A549 (cell line): Measurements from ENCODE around the gene RNPEP. TPM values are rescaled to one million over a fixed set of nuclear protein-coding genes. Genes with fewer than 3 reads are reported as not detected.

Source experiments
- ATAC-seq, 2 experiments: fragments of 200-7000 bp in 1 of 2; fragments of >200 bp in 1 of 2; cut with Nextera tagmentation in 1 of 2; cut with Tn5 transposase in 1 of 2; 3 replicates each; pipeline versions ENCODE4 v1.8.0 to v1.9.1; 2018 to 2020; ENCODE audit warnings: mild to moderate bottlenecking in 1 of 2, moderate library complexity in 1 of 2
- CTCF ChIA-PET: fragments of 300-600 bp; sonication (Branson Sonifier 250); formaldehyde crosslinking; extraction: SDS; loops from one replicate; lab custom pipeline; 2021; ENCODE audit warnings: antibody characterized with exemption, inconsistent platforms; lab: Yijun Ruan, JAX
- POLR2A ChIA-PET: fragments of 350-600 bp; formaldehyde crosslinking; extraction: SDS; loops from one replicate; lab custom pipeline; 2021; ENCODE audit warnings: antibody characterized with exemption, inconsistent platforms; lab: Yijun Ruan, JAX
- DNase-seq, 2 experiments: peaks; one replicate each; pipeline versions ENCODE4 v3.0.0 to v3.0.0-alpha.2; 2011 to 2016; ENCODE audit warnings: low read depth in 1 of 2, low spot score in 1 of 2
- FAIRE-seq: peaks from 2 replicates; lab custom pipeline; 2011; peaks lifted over from hg19 to GRCh38; lab: Jason Lieb, UNC
- H3K27ac ChIP-seq, 2 experiments: fragments of >200 bp; sonication (Bioruptor Twin); formaldehyde crosslinking; 3 replicates each; pipeline ENCODE4 v1.5.1; 2016 to 2017
- H3K4me1 ChIP-seq: fragments of >200 bp; sonication (Bioruptor Twin); formaldehyde crosslinking; 3 replicates; pipeline ENCODE4 v1.6.1; 2016
- H3K4me2 ChIP-seq: fragments of >200 bp; sonication (Bioruptor Twin); formaldehyde crosslinking; 3 replicates; pipeline ENCODE4 v1.6.1; 2016
- H3K4me3 ChIP-seq: fragments of >200 bp; sonication (Bioruptor Twin); formaldehyde crosslinking; 3 replicates; pipeline ENCODE4 v1.5.1; 2016
- H3K9me3 ChIP-seq: fragments of >200 bp; sonication (Bioruptor Twin); formaldehyde crosslinking; 3 replicates; pipeline ENCODE4 v1.6.1; 2016
- E2F6 ChIP-seq: IDR thresholded peaks from 2 replicates; pipeline ENCODE4 v1.6.1; 2012; ENCODE audit warnings: low read depth, borderline replicate concordance
- EP300 ChIP-seq, 2 experiments: fragments of >200 bp; sonication (Bioruptor Twin); formaldehyde crosslinking; IDR thresholded peaks; 2 replicates in 1 of 2; 3 replicates in 1 of 2; pipeline ENCODE4 v1.6.1; 2016 to 2017
- ESRRA ChIP-seq: fragments of 150-350 bp; IDR thresholded peaks from 2 replicates; pipeline ENCODE4 v1.6.1; 2014; ENCODE audit warnings: mild to moderate bottlenecking, low read length, borderline replicate concordance
- FOSB ChIP-seq: fragments of 250-450 bp; sonication (Bioruptor Pico); IDR thresholded peaks from 2 replicates; pipeline ENCODE4 v1.5.0; 2020; ENCODE audit warnings: mild to moderate bottlenecking, moderate library complexity
- FOSL2 ChIP-seq, 2 experiments: fragments of 450-650 bp in 1 of 2; fragments of >200 bp in 1 of 2; sonication (Bioruptor Twin) in 1 of 2; formaldehyde crosslinking; IDR thresholded peaks; 2 replicates each; pipeline versions ENCODE4 v1.5.0 to v1.6.1; 2016 to 2020; ENCODE audit warnings: mild to moderate bottlenecking in 1 of 2, moderate library complexity in 1 of 2
- GATA3 ChIP-seq: IDR thresholded peaks from 2 replicates; pipeline ENCODE4 v1.6.1; 2012; ENCODE audit warnings: borderline replicate concordance
- HEYL ChIP-seq: fragments of 250-450 bp; sonication (Bioruptor Pico); IDR thresholded peaks from 2 replicates; pipeline ENCODE4 v1.8.0; 2021; ENCODE audit warnings: mild to moderate bottlenecking, moderate library complexity
- HOXA7 ChIP-seq: fragments of 250-450 bp; sonication (Bioruptor Pico); IDR thresholded peaks from 2 replicates; pipeline ENCODE4 v1.5.0; 2020; ENCODE audit warnings: mild to moderate bottlenecking, moderate library complexity
- HOXB5 ChIP-seq: fragments of 250-450 bp; sonication (Bioruptor Pico); IDR thresholded peaks from 2 replicates; pipeline ENCODE4 v1.5.0; 2020; ENCODE audit warnings: mild to moderate bottlenecking, moderate library complexity
- JUN ChIP-seq, 2 experiments: fragments of >200 bp; sonication (Bioruptor Twin); formaldehyde crosslinking; IDR thresholded peaks; 2 replicates in 1 of 2; 3 replicates in 1 of 2; pipeline ENCODE4 v1.6.1; 2016 to 2017
- KDM1A ChIP-seq: fragments of 200-600 bp; sonication (generic); IDR thresholded peaks from 2 replicates; pipeline ENCODE4 v1.6.1; 2016; ENCODE audit warnings: low read depth, mild to moderate bottlenecking
- KDM5A ChIP-seq: fragments of 200-600 bp; sonication (generic); IDR thresholded peaks from 2 replicates; pipeline ENCODE4 v1.6.1; 2016; ENCODE audit warnings: antibody characterized with exemption, mild to moderate bottlenecking
- MAX ChIP-seq: IDR thresholded peaks from 2 replicates; pipeline ENCODE4 v1.6.1; 2012
- MAZ ChIP-seq: fragments of 150-350 bp; IDR thresholded peaks from 2 replicates; pipeline ENCODE4 v1.6.1; 2014; ENCODE audit warnings: antibody characterized with exemption, low read depth, low read length, borderline replicate concordance
- MYC ChIP-seq: IDR thresholded peaks from 2 replicates; pipeline ENCODE4 v1.6.1; 2012; ENCODE audit warnings: mild to moderate bottlenecking, inconsistent platforms, low read length, improper control_type of control experiment, borderline replicate concordance
- NFE2L2 ChIP-seq: fragments of 150-350 bp; conservative IDR thresholded peaks from 2 replicates; pipeline ENCODE4 v1.6.1; 2014; ENCODE audit warnings: low read length
- POLR2A ChIP-seq: IDR thresholded peaks from 2 replicates; pipeline ENCODE4 v1.6.1; 2012; ENCODE audit warnings: mild to moderate bottlenecking, low read length
- POLR2AphosphoS2 ChIP-seq: conservative IDR thresholded peaks from 2 replicates; pipeline ENCODE4 v1.6.1; 2012; ENCODE audit warnings: low read length, improper control_type of control experiment, inconsistent platforms
- RARB ChIP-seq: fragments of 250-450 bp; sonication (Bioruptor Pico); IDR thresholded peaks from 2 replicates; pipeline ENCODE4 v1.8.0; 2021; ENCODE audit warnings: mild to moderate bottlenecking, moderate library complexity
- SMC3 ChIP-seq: fragments of >200 bp; sonication (Bioruptor Twin); formaldehyde crosslinking; IDR thresholded peaks from 3 replicates; pipeline ENCODE4 v1.6.1; 2018; ENCODE audit warnings: inconsistent platforms
- TP53 ChIP-seq: fragments of 250-450 bp; sonication (Bioruptor Pico); IDR thresholded peaks from 2 replicates; pipeline ENCODE4 v1.5.0; 2021; ENCODE audit warnings: mild to moderate bottlenecking, moderate library complexity
- WGBS: methylation state at CpG from one replicate; pipeline ENCODE4 v1.1.6; 2017; ENCODE audit errors: missing lambda C conversion rate; 5-methylcytosine and 5-hydroxymethylcytosine counted together
- polyA plus RNA-seq, 4 experiments: library from polyadenylated mRNA; depleted of rRNA in 3 of 4; stranded (reverse); fragments of >200 nt; fragmentation: RNase III in 1 of 4; extraction: RNeasy Plus Mini Kit Qiagen cat#74134 plus additional on column Dnase treatment in 1 of 4; gene quantifications; 2 replicates in 3 of 4; 3 replicates in 1 of 4; pipeline ENCODE4 v1.2.3, GENCODE V29; 2011 to 2017

The RNPEP gene
- polyA plus RNA-seq, 2 of the 4 experiments (the other 2 are of a cell fraction), result 71.1 to 87.6 TPM

- ChIA-PET CTCF (interaction anchor here (1.1 to 46.8 kb wide), 8 partner anchors 12 to 113 kb away, joined by 3 to 1624 read pairs (median 4); partner anchors contain the start of gene GPR37L1), POLR2A (interaction anchor here (0.5 to 3.7 kb wide), 9 partner anchors 10 to 135 kb away, joined by 3 to 147 read pairs (median 6); no protein-coding TSS in a partner anchor)
- ATAC-seq (no peak), FAIRE-seq (no peak), DNase-seq (peak in 1 of 2 experiments; percentile 56)
- WGBS, result 24% methylated on average over 35 of the region's 35 CpGs
- TF ChIP-seq MAX, result peak; percentile 38
- TF ChIP-seq GATA3, result no peak
- no peak for TF ChIP-seq RARB
- TF ChIP-seq POLR2A, result no peak
- TF ChIP-seq FOSB (CRISPR knock-in tag), result 0 out of 2 replicates have a peak, but pooled peaks have one; percentile 34
- TF ChIP-seq JUN (IDR thresholded peaks at IDR 0.05), result peak in 1 of 2 experiments; percentile 27; a peak in 2 of 5 replicates
- Histone ChIP-seq H3K4me3 (peak overlapping the region; percentile 95), H3K9me3 (no peaks in the 10 kb centered on the region), H3K4me1 (peaks cover 65% of the 10 kb centered on the region), H3K4me2 (peak overlapping the region; percentile 88), H3K27ac (peak overlapping the region; percentile 93 to 94)
Measured at GRCh38 chr1:202012544-202013478, 30.4 kb downstream of the RNPEP start.

- peak overlapping the region; percentile 95 for H3K4me3 ChIP-seq
- CTCF ChIA-PET, result interaction anchor here (1.1 to 46.8 kb wide), 5 partner anchors 11 to 112 kb away, joined by 3 to 1624 read pairs (median 7); partner anchors contain the start of gene GPR37L1
- 0 out of 2 replicates have a peak, but pooled peaks have one; percentile 64 for TF ChIP-seq HOXA7 (CRISPR knock-in tag)
- TF ChIP-seq KDM1A, result no peak
Measured at GRCh38 chr1:202013603-202014002, 31.2 kb downstream of the RNPEP start.

GRCh38 chr1:202014060-202014459 lies 31.6 kb downstream of the RNPEP start:
- peaks cover 60% of the 10 kb centered on the region for H3K4me1 ChIP-seq
- no peak for ATAC-seq
- no peak for FAIRE-seq
- ChIA-PET CTCF (interaction anchor here (1.1 to 46.8 kb wide), 4 partner anchors 11 to 111 kb away, joined by 3 to 1624 read pairs (median 57); partner anchors contain the start of gene GPR37L1), POLR2A (interaction anchor here (4.7 kb wide), 1 partner anchor 21 kb away, joined by 68 read pairs; no protein-coding TSS in a partner anchor)
- 63% methylated on average over 6 of the region's 6 CpGs for WGBS
- TF ChIP-seq NFE2L2 (no peak), SMC3 (no peak), FOSB (CRISPR knock-in tag) (no peak), MAZ (no peak), KDM5A (no peak), HOXB5 (CRISPR knock-in tag) (no peak), POLR2AphosphoS2 (no peak), HOXA7 (CRISPR knock-in tag) (no peak), HEYL (CRISPR knock-in tag) (no peak), TP53 (CRISPR knock-in tag) (no peak), EP300 (IDR thresholded peaks at IDR 0.05) (no peak), E2F6 (no peak), FOSL2 (IDR thresholded peaks at IDR 0.05) (no peak), FOSL2 (CRISPR knock-in tag; IDR thresholded peaks at IDR 0.05) (no peak), MYC (no peak), ESRRA (no peak)
- peak overlapping the region; percentile 88 for H3K4me2 ChIP-seq
- H3K4me3 ChIP-seq, result peak overlapping the region; percentile 95
- H3K27ac ChIP-seq, result peak overlapping the region; percentile 93 to 94; a peak in 5 of 6 replicates
- no peaks in the 10 kb centered on the region for H3K9me3 ChIP-seq
- no peak for DNase-seq

More at GRCh38 chr1:202013603-202014002, 31.2 kb downstream of the RNPEP start:
- 56% methylated on average over 11 of the region's 12 CpGs for WGBS
- DNase-seq, result peak in 1 of 2 experiments; percentile 49
- ATAC-seq, result no peak
- Histone ChIP-seq H3K4me1 (peaks cover 62% of the 10 kb centered on the region), H3K27ac (peak overlapping the region; percentile 93 to 94), H3K9me3 (no peaks in the 10 kb centered on the region), H3K4me2 (peak overlapping the region; percentile 88)
- POLR2A ChIA-PET, result interaction anchor here (1.1 to 2.1 kb wide), 2 partner anchors 9 to 92 kb away, joined by 4 to 6 read pairs; no protein-coding TSS in a partner anchor
- no peak for FAIRE-seq
